GM18511 (cell line): ENCODE results near the gene TRIM63.

ENCODE experiments used
- ATAC-seq: cut with Tn5 transposase; IDR thresholded peaks from one replicate; pipeline ENCODE4 v1.9.1; 2021; ENCODE audit warnings: mild to moderate bottlenecking, moderate library complexity; ENCODE audit not compliant: unreplicated experiment

The TRIM63 gene

DNA sequence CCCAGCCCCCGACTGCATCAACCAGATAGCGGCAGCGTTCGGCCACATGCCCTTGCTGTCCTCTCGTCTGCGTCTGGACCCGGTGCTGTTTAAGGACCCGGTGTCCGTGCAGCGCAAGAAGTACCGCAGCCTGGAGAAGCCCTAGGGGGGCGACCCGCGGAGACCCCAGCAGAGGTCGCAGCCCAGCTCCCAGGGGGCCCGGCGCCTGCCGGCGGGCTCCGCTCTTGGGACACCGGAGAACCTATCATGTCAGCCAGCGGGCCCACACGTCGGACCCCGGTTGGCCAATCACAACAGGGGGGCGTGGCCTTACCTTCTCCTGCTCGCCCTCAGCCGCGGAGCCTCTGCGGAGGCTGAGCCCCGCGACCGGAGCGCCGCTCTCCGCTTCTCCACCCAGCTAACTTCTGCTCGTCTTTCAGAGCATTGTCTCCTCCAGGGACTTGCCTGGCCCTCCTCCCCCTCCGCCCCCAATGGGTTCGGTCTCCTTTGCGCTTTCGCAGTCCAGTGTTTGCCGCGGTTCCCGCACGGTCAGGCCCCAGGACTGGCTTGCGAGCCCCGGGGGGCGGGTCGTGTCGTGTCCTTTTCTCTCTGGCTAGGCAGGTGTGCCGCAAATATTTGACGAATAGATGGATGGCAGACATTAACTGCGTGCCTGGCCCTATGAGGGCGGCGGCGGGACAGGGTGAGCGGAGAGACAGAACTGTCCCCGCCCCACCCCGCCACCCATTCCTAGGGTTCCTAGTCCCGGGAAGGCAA lies 32.0 kb downstream of the TRIM63 start:
- ATAC-seq: peak; percentile 93

DNA sequence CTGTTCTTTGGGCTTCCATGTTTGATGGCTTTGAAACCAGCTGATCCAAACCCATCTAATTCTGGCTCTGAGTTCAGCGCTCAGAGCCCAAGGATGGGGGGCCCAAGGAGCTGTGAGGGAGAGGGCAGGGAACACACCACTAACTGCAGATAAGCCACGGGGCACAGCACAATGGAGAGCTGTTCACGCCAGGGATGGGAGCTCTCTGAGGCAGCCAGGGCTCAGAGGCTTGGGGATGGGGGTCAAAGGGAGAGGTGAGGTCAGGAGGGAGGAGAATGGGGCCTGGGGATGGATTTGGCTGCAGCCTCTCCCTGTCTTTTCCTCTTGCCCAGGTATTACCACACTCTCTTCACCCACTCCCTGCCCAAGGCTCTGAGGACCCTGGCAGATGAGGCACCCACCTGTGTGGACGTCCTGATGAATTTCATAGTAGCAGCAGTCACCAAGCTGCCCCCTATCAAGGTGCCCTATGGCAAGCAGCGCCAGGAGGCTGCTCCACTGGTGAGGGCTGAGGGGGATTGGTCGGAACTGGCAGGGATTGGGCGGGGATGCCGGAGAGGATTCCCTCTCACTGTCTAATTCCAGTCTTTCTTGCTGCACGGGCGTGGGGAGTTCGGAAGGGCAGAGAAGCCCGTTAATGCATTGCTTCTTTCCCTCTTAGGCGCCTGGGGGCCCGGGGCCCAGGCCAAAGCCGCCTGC lies 32.8 kb downstream of the TRIM63 start:
- no peak for ATAC-seq

DNA sequence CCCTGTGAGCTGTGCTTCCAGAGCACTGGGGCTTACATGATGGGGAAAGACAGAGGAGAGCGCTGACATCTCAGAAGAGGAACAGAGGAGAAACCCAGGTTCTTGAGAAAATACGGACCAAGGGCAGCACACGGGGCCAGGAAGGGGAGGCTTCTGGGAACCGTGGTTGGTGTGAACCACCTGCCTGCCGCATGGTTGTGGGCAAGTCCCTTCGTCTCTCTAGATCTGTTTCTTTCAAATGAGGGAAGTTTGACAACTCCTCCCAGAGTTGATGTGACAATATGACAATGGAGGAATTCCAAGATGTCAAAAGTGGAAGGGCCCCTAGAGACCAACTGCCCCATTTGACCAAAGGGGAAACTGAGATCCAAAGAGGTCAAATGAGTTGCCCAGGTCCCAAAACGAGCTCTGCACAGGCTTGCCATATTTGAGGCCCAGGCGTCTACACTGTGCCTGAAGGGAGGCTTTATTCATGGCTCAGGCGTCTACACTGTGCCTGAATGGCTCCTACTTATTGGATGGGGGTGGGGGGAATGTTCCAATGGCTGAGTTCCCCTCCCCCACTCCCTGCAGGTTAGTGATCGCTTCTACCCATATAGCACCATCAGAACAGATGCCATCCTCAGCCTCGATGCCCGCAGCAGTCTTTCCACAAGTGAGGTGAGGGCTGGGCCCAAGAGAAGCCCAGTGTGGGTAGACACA lies 34.6 kb downstream of the TRIM63 start:
- ATAC-seq: no peak

DNA sequence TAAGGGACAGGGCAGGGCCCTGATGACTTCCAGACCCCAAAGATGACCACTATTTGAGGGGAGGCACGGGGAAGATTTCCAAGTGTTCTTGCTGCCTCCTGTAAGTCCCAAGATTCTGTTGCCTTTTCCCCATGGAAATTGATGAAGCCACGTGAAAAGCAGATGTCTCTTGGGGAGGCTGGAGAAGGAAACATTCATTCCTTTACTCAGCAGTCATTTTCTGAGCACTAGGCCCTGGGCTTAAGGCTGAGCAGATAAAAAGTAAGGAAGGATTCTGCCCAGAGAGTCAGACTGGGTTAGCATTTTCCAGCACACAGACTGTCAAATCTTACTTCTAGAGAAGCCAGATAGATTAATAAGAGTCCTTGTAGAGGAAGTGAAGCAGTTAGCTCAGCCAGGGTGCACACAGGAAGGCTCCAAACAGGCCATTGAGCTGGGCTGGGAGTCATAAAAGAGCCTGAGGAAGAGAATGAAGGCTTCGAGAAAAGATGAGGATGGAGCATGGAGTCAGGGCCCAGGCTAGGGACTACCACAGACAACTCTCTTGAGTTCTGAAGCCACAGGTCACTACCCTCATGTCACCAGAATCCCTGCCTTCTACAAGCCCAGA lies 35.7 kb downstream of the TRIM63 start:
- no peak for ATAC-seq

DNA sequence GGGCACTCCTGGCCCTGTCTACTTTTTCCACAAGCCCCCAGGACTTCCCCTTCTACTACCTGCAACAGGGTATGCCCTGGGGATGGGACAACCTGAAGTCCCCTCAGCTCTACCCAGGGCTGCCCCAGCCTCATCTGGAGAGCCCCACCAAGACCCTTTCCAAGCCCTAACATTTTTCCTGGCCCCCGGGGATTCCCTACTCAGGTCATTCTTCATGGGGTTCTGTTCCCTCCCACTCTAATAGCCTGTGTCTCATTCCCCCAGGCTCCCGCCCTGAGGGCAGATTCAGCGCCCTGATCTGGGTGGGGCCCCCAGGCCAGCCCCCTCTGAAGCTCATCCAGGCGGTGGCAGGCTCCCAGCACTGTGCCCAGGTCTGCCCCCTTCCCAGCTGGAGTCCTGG lies 36.2 kb downstream of the TRIM63 start:
- no peak for ATAC-seq

DNA sequence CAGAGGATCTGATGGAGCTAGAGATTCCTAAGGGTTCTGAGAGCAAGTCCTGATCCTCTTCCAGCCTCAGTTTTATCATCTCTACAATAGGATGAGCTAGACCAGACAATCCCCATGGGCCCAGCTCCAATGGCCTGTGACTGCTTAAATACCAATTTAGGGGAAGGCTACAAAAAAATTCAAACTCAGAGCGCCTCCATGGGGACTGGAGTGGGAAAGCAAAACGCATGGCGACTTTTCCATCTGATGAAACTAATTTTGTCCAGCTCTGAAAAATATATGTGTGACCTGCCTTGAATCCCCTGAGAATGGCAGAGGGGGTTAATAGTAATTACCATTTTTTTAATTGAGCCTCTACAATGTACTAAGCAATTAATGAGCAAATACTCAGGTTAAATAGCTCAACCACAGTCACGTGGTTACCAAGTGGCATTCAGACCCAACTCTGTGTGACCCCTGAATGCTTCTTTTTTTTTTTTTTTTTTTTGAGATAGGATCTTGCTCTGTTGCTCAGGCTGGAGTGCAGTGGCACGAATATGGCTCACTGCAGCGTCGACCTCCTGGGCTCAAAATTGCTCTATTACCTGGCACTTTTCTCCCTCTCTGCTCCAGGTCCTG lies 37.5 kb downstream of the TRIM63 start:
- no peak for ATAC-seq

DNA sequence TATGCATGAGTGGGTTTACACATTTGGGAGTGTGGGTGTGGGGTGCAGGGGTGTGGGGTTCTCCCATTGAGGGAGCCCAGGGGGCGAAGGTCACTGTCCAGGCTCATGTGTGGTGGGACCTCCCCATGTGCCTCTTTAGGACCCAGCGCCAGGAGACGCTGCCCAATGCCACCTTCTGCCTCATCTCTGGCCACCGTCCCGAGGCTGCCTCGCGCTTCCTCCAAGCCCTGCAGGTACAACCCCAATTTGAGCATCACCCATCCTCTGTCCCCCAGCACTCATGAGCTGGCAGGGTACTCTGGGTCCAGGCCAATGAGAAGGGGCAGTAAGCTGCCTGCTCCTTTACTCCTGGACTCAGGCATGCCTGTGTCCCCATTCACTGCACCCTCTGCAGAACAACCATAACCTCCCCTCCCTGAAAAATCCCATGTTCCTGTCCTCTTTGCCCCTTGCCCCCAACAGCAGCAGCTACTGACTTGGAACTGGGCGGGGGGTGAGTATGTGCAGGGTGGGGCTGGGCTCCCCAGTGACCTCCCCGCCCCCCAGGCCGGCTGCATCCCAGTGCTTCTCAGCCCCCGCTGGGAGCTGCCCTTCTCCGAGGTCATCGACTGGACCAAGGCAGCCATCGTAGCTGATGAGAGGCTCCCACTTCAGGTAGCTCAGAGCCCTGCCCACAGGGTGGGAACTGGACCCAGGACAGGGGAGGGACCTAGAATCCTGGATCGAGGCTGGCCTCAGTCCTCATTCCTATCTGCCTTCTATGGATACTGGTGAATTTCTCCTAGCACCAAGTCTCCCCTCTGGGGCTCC lies 38.2 kb downstream of the TRIM63 start:
- no peak for ATAC-seq

DNA sequence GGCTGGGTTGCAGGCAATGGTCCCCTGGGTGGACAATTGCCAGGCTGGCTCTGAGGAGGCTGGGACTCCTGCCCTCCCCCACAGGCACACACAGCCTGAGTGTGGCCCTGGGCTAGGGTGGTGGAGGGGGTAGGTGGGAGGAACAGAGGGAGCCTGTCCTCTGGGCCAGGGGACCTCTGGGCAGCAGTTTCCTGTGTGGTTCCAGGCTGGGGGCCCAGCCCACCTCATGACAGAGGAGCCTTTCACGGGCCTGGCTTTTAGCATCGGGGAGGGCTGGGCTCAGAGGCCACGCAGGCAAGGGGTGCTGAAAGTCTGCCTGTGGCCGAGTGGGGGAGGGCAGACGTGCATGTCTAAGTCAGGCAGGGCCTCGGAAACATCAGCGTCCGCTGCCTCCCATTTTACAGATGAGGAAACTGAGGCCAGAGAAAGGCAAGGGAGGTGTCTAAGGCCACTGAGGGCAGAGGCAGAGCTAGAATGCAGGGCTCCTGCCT lies 38.9 kb downstream of the TRIM63 start:
- no peak for ATAC-seq

DNA sequence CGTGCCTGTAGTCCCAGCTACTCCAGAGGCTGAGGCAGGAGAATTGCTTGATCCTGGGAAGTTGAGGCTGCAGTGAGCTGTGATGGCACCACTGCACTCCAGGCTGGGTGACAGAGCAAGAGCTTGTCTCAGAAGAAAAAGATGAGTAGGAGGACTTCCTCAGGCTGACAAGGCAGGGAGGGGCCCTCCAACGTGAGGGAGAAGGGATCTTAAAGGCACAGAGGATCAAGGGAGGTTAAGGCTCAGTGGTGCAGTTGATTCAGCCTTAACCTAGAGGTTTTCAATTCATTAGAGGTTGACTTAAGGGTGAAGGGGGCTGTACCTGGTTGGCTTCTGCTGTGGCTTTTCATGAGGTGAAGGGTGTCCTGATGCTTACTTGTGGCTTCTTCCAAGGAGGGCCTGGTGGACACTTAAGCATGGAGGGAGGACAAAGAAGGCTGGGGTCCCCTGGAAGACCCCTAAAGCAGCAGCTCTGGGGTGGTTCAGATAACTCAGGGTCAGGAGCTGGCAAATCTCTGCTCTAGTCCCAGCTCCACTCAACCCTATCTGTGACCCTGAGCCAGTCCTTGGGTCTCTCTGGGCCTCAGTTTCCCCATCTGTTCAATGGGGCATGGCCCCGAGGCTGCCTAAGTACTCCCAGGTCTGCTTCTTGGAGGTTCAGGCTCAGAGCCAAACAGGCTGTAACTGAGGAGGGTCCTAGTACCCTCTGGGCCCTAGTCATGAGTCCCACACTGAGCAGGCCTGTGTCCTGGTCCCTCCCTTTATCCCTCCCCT lies 39.5 kb downstream of the TRIM63 start:
- no peak for ATAC-seq

DNA sequence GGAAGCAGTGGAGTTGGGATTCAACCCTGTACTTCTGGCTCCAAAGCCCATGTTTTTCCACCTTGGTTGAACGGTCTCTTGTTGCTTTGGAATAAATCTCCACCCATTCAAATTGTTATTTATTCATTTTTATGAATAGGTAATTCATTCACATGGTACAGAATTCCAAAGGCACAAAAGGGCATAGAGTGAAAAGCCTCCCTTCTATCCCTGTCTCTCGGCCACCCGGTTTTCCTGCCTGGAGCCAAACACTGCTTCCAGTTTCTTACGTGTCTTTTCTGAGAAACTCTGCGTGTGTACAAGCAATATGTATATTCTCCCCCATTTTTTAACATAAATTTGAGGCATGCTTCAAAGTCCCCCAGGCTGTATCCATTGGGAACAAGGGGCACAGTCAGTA lies 41.9 kb downstream of the TRIM63 start:
- ATAC-seq: no peak

DNA sequence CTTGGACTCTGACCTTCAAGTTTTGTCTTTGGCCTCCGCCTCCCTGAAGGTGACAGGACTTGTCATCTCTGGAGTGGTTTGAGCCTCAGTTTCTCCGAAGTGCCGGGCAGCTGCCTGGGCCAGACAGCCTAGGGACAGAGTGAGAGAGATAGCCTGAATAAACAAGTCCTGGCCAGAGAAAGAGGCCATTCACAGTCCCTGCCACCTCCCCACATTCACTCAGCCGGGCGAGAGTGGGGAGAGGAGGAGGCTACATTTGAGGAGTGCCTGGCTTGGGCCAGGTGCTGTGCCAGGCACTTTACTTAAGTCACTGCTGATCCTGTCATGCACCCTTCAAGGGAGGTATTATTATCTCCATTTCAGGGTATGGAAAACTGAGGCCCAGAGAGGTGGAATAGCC lies 42.4 kb downstream of the TRIM63 start:
- ATAC-seq: no peak

DNA sequence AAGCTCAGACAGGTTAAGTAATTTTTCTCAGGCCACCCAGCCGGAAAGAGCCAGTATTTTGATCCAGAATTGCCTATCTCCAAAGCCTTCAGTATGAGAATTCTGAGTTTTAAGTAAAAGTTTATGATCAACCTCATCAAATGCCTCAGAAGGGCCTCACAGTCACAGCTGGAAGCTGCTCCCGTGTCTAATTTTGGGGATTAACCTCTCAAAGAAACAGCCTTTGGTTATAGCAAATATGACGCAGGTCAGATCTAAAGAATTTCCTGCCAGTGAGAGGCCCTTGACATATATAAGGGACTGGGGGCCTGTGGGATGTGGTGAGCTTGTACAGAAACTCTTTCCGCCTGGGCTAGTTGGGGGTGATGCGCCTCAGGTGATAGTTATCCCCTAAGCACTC lies 43.6 kb downstream of the TRIM63 start:
- no peak for ATAC-seq

DNA sequence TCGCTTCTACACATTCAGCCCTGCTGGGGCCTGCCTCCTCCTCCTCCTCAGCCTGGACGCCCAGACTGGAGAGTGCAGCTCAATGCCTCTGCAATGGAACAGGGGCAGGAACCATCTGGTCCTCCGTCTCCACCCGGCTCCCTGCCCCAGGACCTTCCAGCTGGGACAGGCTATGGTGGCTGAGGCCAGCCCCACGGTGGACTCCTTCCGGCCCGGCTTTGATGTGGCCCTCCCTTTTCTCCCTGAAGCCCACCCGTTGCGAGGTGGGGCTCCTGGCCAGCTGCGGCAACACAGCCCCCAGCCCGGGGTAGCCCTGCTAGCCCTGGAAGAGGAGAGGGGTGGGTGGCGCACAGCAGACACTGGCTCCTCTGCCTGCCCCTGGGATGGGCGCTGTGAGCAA lies 44.4 kb downstream of the TRIM63 start:
- ATAC-seq: no peak

DNA sequence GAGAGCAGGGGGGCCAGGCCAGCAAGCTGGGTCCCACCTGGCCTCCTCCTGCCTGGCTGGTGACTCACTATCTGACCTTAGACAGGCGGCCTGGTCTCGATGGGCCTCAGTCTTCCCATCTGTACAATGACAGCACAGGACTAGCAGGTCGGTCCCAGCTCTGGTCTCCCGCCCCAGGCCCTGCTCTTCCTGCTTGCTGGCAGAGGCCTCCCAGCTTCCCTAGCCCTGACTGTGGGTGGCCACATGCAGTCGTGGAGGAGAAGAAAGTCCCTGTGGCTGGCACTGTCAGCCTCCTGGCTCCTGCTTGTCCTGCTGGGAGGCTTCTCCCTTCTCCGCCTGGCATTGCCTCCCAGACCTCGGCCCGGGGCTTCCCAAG lies 45.0 kb downstream of the TRIM63 start:
- ATAC-seq: no peak

DNA sequence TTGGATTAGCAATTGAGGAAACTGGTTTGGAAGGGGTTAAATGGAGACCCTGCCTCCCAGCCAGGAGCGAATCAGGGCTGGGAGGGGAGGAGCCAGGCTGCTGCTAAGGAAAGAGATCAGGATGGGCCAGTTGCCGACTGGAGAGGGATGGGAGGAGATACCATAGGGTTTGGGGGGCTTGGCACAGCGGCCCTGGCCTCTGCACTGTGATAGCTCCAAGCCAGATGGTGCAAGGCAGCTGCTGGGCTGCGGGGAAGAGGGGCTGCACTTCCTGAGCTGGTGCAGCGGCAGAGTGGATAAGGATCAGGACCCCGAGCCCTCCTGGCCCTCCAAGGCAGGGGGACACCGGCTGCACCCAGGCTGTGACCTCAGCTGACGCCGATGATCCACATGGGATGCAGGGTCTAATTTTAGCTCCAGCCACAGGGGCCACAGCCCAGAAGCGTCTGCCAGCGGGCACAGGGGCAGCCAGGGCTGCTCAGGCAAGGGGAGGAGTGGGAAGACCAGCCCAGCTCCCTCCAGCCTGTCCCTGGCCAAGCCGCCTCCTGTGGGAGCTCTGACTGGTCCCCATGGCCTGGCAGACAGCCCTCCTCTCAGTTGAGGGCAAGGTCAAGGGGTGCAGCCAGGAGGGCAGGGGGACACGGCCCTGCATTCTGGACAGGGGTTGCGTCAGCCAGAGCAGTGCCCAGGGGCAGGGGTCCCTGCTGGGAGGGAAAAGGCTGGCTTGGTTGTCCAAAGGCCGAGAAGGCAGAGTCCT lies 45.6 kb downstream of the TRIM63 start, which contains the start of gene EXTL1:
Gene EXTL1 (plus strand): TSS at position 129 of the 757 bp plus-strand sequence. CDS start 872 bp downstream, outside the sequence.
- ATAC-seq: no peak

DNA sequence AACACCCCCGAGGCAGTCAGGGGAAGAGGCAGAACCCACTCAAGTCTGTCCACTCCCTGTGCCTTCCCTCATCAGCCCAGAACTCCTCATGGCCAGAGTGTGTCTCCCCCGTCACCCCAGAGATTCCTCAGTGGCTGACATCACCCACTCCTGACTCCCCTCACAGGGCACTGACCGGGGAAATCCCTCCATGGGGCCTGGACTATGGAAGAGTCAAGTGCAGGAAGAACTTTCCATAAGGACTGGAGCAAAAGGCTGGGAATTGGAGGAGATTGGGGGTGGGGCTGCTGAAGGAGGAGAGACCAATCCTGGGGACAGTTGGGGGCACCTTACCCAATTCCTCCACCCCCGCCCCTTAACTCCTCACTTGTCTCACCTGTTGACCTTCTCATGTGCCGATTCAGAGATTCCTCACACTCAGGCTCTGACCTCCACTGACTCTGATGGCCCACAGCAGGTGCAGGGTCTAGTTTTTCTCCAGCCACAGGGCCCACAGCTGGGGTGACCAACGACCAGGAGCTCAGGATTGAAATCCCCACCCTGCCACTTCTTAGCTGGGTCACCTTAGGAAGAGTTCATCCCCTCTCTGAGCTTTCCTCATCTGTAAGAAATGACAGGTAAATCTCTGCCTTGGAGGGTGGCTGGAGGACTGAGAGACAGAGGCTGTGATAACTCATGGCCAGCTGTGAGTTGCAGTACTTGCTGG lies 46.3 kb downstream of the TRIM63 start:
- no peak for ATAC-seq

DNA sequence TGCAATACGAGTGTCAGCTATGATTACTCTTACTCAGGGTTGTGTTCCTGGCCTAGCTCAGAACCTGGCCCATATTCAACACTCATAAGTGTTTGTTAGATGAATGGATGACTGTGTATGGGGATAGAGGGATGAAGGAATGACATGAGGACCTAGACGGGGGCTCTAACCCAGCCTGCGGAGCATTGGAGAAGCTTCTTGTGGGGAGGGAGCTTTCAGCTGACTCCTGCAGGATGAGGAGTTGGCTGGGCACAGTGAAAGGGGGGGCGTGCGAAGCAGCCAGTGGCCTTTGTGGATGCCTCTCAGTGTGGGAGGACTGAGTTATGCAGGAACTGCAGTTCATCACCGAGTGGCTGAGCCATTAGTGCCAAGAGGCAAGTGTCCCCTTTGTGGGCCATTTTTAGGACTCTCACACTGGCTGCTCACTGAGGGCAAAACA lies 47.1 kb downstream of the TRIM63 start:
- ATAC-seq: no peak
